ENCODE data around the gene SLFN12. TPM values are rescaled to one million over a fixed set of nuclear protein-coding genes. Genes with fewer than 3 reads are reported as not detected.
A peak's percentile ranks its signal among the peaks of the same experiment; 100 is the strongest.

The SLFN12 gene
- total and polyA plus RNA-seq, 10 of the 15 experiments (the other 5 are each of a cell fraction or from before 2014, with no cell fraction given), result 8.7 to 18.5 (median 13.4) TPM

DNA sequence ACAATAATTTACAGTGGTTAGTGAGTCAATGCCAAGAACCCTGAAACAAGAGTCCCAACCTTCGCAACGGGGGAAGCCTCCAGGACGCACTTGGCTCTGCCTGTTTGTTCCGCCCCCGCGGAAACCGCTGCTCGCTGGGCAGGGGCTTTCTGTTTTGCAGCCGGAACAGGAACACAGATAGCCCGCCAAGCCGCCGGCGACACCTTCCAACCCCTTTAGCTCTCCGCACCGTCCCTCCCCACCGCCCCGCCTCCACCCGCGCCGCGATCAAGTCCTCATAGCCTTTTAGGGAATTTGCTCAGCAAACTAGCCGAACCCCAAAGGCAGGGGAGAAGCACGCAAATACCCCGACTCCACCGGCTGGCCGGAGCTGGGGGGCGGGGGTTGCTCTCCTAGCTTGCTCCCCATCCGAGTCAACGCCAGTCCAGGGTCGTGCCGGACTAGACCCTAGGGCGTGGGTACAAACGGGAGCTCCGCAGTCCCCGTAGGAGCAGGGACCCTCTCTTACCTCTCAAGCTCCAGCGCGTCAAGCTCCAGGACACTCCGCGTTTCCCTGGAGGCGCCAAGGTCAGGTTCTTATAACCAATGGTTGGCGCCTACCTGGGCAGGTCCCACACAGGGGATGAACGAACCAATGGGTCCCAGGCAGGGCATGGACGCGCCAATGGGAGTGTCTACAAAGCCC is 16.1 kb upstream of the SLFN12 start, which contains the start of gene SLFN13 (continued):
- TF ChIP-seq, protein P1, sequence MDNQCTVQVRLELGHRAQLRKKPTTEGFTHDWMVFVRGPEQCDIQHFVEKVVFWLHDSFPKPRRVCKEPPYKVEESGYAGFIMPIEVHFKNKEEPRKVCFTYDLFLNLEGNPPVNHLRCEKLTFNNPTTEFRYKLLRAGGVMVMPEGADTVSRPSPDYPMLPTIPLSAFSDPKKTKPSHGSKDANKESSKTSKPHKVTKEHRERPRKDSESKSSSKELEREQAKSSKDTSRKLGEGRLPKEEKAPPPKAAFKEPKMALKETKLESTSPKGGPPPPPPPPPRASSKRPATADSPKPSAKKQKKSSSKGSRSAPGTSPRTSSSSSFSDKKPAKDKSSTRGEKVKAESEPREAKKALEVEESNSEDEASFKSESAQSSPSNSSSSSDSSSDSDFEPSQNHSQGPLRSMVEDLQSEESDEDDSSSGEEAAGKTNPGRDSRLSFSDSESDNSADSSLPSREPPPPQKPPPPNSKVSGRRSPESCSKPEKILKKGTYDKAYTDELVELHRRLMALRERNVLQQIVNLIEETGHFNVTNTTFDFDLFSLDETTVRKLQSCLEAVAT (IDR thresholded peaks at IDR 0.05), result no peak
- TF ChIP-seq, protein P2, sequence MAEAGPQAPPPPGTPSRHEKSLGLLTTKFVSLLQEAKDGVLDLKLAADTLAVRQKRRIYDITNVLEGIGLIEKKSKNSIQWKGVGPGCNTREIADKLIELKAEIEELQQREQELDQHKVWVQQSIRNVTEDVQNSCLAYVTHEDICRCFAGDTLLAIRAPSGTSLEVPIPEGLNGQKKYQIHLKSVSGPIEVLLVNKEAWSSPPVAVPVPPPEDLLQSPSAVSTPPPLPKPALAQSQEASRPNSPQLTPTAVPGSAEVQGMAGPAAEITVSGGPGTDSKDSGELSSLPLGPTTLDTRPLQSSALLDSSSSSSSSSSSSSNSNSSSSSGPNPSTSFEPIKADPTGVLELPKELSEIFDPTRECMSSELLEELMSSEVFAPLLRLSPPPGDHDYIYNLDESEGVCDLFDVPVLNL (IDR thresholded peaks at IDR 0.05; ENCODE audit: low read depth, low read length), result peak; percentile 83
- TF ChIP-seq EED (IDR thresholded peaks at IDR 0.05; ENCODE audit: low read depth) (peak; percentile 42), HDGF (IDR thresholded peaks at IDR 0.05) (peak; percentile 83), NFYA (IDR thresholded peaks at IDR 0.05; ENCODE audit: borderline replicate concordance, low read depth, low read length) (no peak), JUNB (IDR thresholded peaks at IDR 0.05) (no peak), KLF5 (IDR thresholded peaks at IDR 0.05; ENCODE audit: partially characterized antibody) (no peak), EZH2 (IDR thresholded peaks at IDR 0.05; ENCODE audit: borderline replicate concordance, control insufficient read depth, low read depth, low read length) (no peak), MYB (IDR thresholded peaks at IDR 0.05; ENCODE audit: borderline replicate concordance, low read depth, low read length) (no peak; the same call in 1 of the 2 replicates), ZBED1 (IDR thresholded peaks at IDR 0.05; ENCODE audit: borderline replicate concordance) (no peak; the same call in 1 of the 2 replicates), MTA3 (IDR thresholded peaks at IDR 0.05; ENCODE audit: borderline replicate concordance, low read length) (no peak), TARDBP (IDR thresholded peaks at IDR 0.05; ENCODE audit: borderline replicate concordance) (no peak), CBFB (IDR thresholded peaks at IDR 0.05; ENCODE audit: low read depth) (peak; percentile 85), RB1 (IDR thresholded peaks at IDR 0.05; ENCODE audit: borderline replicate concordance) (peak; percentile 50; the same call in 1 of the 2 replicates), ASH2L (IDR thresholded peaks at IDR 0.05; ENCODE audit: borderline replicate concordance, low read depth) (peak; percentile 56; the same call in 1 of the 2 replicates), SMARCA5 (IDR thresholded peaks at IDR 0.05) (no peak), ESRRA (IDR thresholded peaks at IDR 0.05; ENCODE audit: low read length) (no peak), NRF1 (conservative IDR thresholded peaks at IDR 0.05; ENCODE audit: low read depth, low read length) (no peak), PML (IDR thresholded peaks at IDR 0.05; ENCODE audit: low read length) (peak; percentile 51; the same call in 1 of the 2 replicates)
- TF ChIP-seq, protein P3, sequence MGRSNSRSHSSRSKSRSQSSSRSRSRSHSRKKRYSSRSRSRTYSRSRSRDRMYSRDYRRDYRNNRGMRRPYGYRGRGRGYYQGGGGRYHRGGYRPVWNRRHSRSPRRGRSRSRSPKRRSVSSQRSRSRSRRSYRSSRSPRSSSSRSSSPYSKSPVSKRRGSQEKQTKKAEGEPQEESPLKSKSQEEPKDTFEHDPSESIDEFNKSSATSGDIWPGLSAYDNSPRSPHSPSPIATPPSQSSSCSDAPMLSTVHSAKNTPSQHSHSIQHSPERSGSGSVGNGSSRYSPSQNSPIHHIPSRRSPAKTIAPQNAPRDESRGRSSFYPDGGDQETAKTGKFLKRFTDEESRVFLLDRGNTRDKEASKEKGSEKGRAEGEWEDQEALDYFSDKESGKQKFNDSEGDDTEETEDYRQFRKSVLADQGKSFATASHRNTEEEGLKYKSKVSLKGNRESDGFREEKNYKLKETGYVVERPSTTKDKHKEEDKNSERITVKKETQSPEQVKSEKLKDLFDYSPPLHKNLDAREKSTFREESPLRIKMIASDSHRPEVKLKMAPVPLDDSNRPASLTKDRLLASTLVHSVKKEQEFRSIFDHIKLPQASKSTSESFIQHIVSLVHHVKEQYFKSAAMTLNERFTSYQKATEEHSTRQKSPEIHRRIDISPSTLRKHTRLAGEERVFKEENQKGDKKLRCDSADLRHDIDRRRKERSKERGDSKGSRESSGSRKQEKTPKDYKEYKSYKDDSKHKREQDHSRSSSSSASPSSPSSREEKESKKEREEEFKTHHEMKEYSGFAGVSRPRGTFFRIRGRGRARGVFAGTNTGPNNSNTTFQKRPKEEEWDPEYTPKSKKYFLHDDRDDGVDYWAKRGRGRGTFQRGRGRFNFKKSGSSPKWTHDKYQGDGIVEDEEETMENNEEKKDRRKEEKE (IDR thresholded peaks at IDR 0.05), result no peak
- TF ChIP-seq, protein P4, sequence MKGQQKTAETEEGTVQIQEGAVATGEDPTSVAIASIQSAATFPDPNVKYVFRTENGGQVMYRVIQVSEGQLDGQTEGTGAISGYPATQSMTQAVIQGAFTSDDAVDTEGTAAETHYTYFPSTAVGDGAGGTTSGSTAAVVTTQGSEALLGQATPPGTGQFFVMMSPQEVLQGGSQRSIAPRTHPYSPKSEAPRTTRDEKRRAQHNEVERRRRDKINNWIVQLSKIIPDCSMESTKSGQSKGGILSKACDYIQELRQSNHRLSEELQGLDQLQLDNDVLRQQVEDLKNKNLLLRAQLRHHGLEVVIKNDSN (IDR thresholded peaks at IDR 0.05; ENCODE audit: borderline replicate concordance, extremely low read length, insufficient read depth, low read depth, low read length), result no peak
- TF ChIP-seq, protein P5, sequence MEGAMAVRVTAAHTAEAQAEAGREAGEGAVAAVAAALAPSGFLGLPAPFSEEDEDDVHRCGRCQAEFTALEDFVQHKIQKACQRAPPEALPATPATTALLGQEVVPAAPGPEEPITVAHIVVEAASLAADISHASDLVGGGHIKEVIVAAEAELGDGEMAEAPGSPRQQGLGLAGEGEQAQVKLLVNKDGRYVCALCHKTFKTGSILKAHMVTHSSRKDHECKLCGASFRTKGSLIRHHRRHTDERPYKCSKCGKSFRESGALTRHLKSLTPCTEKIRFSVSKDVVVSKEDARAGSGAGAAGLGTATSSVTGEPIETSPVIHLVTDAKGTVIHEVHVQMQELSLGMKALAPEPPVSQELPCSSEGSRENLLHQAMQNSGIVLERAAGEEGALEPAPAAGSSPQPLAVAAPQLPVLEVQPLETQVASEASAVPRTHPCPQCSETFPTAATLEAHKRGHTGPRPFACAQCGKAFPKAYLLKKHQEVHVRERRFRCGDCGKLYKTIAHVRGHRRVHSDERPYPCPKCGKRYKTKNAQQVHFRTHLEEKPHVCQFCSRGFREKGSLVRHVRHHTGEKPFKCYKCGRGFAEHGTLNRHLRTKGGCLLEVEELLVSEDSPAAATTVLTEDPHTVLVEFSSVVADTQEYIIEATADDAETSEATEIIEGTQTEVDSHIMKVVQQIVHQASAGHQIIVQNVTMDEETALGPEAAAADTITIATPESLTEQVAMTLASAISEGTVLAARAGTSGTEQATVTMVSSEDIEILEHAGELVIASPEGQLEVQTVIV (IDR thresholded peaks at IDR 0.05; ENCODE audit: borderline replicate concordance, partially characterized antibody), result no peak
